CD4-positive, alpha-beta T cell (primary cell): ENCODE measurements around the gene GPRC5B. TPM values are rescaled to one million over a fixed set of nuclear protein-coding genes. Genes with fewer than 3 reads are reported as not detected.

Source experiments
- ATAC-seq: fragments of 200-7000 bp; cut with Tn5 transposase; one replicate; pipeline ENCODE4 v1.10.0; 2022; ENCODE audit warnings: mild to moderate bottlenecking; ENCODE audit not compliant: poor library complexity
- CTCF ChIA-PET: fragments of 350-600 bp; sonication (Branson Sonifier 250); formaldehyde crosslinking; loops from one replicate; lab custom pipeline; 2021; ENCODE audit warnings: antibody characterized with exemption, inconsistent platforms; lab: Charles Lee
- POLR2A ChIA-PET: fragments of 350-600 bp; sonication (Branson Sonifier 250); formaldehyde crosslinking; loops from one replicate; lab custom pipeline; 2021; ENCODE audit warnings: antibody characterized with exemption, inconsistent platforms; lab: Charles Lee
- DNase-seq, 14 experiments: peaks; one replicate each; pipeline ENCODE4 v3.0.0-alpha.2; 2013 to 2020; ENCODE audit warnings: mixed read lengths in 2 of 14
- H3K27ac ChIP-seq, 2 donors: one replicate each; pipeline versions ENCODE4 v1.5.1 to v1.7.0; 2013; ENCODE audit warnings: low read length in 2 of 2, low read depth in 1 of 2, mild to moderate bottlenecking in 1 of 2
- H3K27me3 ChIP-seq, 2 experiments: 1 replicate in 1 of 2; 2 replicates in 1 of 2; pipeline versions ENCODE4 v1.6.1 to v1.7.0; 2013; ENCODE audit warnings: low read length in 2 of 2, control low read depth in 1 of 2, mild to moderate bottlenecking in 1 of 2, moderate library complexity in 1 of 2; ENCODE audit not compliant: insufficient read depth in 2 of 2, control insufficient read depth in 1 of 2
- H3K36me3 ChIP-seq: one replicate; pipeline ENCODE4 v1.6.1; 2013; ENCODE audit warnings: low read length, control low read depth; ENCODE audit not compliant: insufficient read depth
- H3K4me1 ChIP-seq: one replicate; pipeline ENCODE4 v1.6.1; 2013; ENCODE audit warnings: low read length, control low read depth; ENCODE audit not compliant: insufficient read depth
- H3K4me3 ChIP-seq: one replicate; pipeline ENCODE4 v1.5.1; 2013; ENCODE audit warnings: mild to moderate bottlenecking, low read length, moderate library complexity
- H3K9me3 ChIP-seq, 2 experiments: 1 replicate in 1 of 2; 2 replicates in 1 of 2; pipeline versions ENCODE4 v1.6.1 to v1.7.0; 2013; ENCODE audit warnings: low read length in 2 of 2, mild to moderate bottlenecking in 2 of 2, control low read depth in 1 of 2, moderate library complexity in 1 of 2; ENCODE audit not compliant: control insufficient read depth in 1 of 2, insufficient read depth in 1 of 2
- H3K27ac Mint-ChIP-seq: one replicate; pipeline ENCODE4 v1.8.0; 2020; ENCODE audit warnings: mixed read lengths
- H3K27me3 Mint-ChIP-seq: one replicate; pipeline ENCODE4 v1.8.0; 2021; ENCODE audit warnings: mixed read lengths
- H3K36me3 Mint-ChIP-seq: one replicate; pipeline ENCODE4 v1.8.0; 2021; ENCODE audit warnings: low read depth, mixed read lengths
- H3K4me1 Mint-ChIP-seq: one replicate; pipeline ENCODE4 v1.8.0; 2021; ENCODE audit warnings: low read depth, mixed read lengths
- H3K4me3 Mint-ChIP-seq: one replicate; pipeline ENCODE4 v1.8.0; 2020; ENCODE audit warnings: mild to moderate bottlenecking, mixed read lengths
- H3K9me3 Mint-ChIP-seq: one replicate; pipeline ENCODE4 v1.8.0; 2020; ENCODE audit warnings: mixed read lengths
- CTCF ChIP-seq: fragments of 200-600 bp; IDR thresholded peaks from one replicate; pipeline ENCODE4 v1.8.0; 2022; ENCODE audit warnings: antibody characterized with exemption, mild to moderate bottlenecking
- intact Hi-C, 2 experiments: fragments of 100-400 bp; cut with DNase I in 1 of 2; cut with micrococcal nuclease in 1 of 2; formaldehyde crosslinking; loops; one replicate each; pipeline versions ENCODE4 v1.15.1 to v1.9.0; 2023 to 2025; cut with DNase I, micrococcal nuclease
- total RNA-seq, 174 experiments: library from RNA in 2 of 174; stranded (reverse) in 2 of 174; gene quantifications; one replicate each; pipeline ENCODE4 v1.2.3 and lab custom pipeline; 2021 to 2026

The GPRC5B gene
- total RNA-seq, 2 experiments from 2014 or later: 0.47 to 0.75 TPM

GRCh38 chr16:19854543-19854876 lies 30.1 kb downstream of the GPRC5B start:
- Mint-ChIP-seq H3K27ac (no peak overlapping the region), H3K27me3 (peaks cover 5% of the 10 kb centered on the region), H3K36me3 (no peaks in the 10 kb centered on the region), H3K9me3 (no peaks in the 10 kb centered on the region), H3K4me1 (no peaks in the 10 kb centered on the region), H3K4me3 (no peak overlapping the region)
- TF ChIP-seq CTCF: no peak
- Histone ChIP-seq H3K9me3 (no peaks in the 10 kb centered on the region), H3K27me3 (no peaks in the 10 kb centered on the region), H3K36me3 (no peaks in the 10 kb centered on the region), H3K4me1 (no peaks in the 10 kb centered on the region), H3K4me3 (no peak overlapping the region), H3K27ac (no peak overlapping the region)
- intact Hi-C loops: no loop called here
- DNase-seq (no peak), ATAC-seq (no peak)
- CTCF ChIA-PET: no interaction called here
- POLR2A ChIA-PET: no interaction called here

- intact Hi-C loops: no loop called here
- peaks cover 5% of the 10 kb centered on the region for H3K27me3 Mint-ChIP-seq
- ATAC-seq (no peak), DNase-seq (no peak)
- Histone ChIP-seq H3K36me3 (no peaks in the 10 kb centered on the region), H3K9me3 (no peaks in the 10 kb centered on the region), H3K4me1 (no peaks in the 10 kb centered on the region), H3K27ac (no peak overlapping the region), H3K4me3 (no peak overlapping the region), H3K27me3 (no peaks in the 10 kb centered on the region)
- no peaks in the 10 kb centered on the region for H3K4me1 Mint-ChIP-seq
- TF ChIP-seq CTCF: no peak
- no peaks in the 10 kb centered on the region for H3K36me3 Mint-ChIP-seq
- no peak overlapping the region for H3K27ac Mint-ChIP-seq
- ChIA-PET POLR2A (no interaction called here), CTCF (no interaction called here)
- no peaks in the 10 kb centered on the region for H3K9me3 Mint-ChIP-seq
- H3K4me3 Mint-ChIP-seq: no peak overlapping the region
These were observed 30.7 kb downstream of the GPRC5B start for GRCh38 chr16:19853742-19854542.

GRCh38 chr16:19853132-19853741 lies 31.4 kb downstream of the GPRC5B start:
- intact Hi-C loops: no loop called here
- no peaks in the 10 kb centered on the region for H3K4me1 Mint-ChIP-seq
- POLR2A ChIA-PET: no interaction called here

More at GRCh38 chr16:19853132-19853741, 31.4 kb downstream of the GPRC5B start:
- H3K9me3 ChIP-seq: no peaks in the 10 kb centered on the region
- no peak overlapping the region for H3K27ac ChIP-seq
- ATAC-seq (no peak), DNase-seq (no peak)
- no peak overlapping the region for H3K4me3 Mint-ChIP-seq
- H3K9me3 Mint-ChIP-seq: no peaks in the 10 kb centered on the region
- CTCF ChIA-PET: no interaction called here
- no peaks in the 10 kb centered on the region for H3K27me3 ChIP-seq
- H3K36me3 ChIP-seq: no peaks in the 10 kb centered on the region
- H3K27ac Mint-ChIP-seq: no peak overlapping the region
- H3K4me3 ChIP-seq: no peak overlapping the region
- no peaks in the 10 kb centered on the region for H3K4me1 ChIP-seq
- H3K27me3 Mint-ChIP-seq: peaks cover 5% of the 10 kb centered on the region
- no peaks in the 10 kb centered on the region for H3K36me3 Mint-ChIP-seq
- TF ChIP-seq CTCF: no peak
